GM18951 (cell line): ENCODE measurements around the gene CELA3A.
"Not testable (repeated sequence)": the region's sequence is repeated elsewhere in the genome, so short reads cannot be mapped to it uniquely, and the experiment has no call there.

Experiments
- POLR2A ChIP-seq: IDR thresholded peaks from 4 replicates; pipeline ENCODE4 v1.6.1; 2011; ENCODE audit warnings: mild to moderate bottlenecking; ENCODE audit not compliant: insufficient read length, insufficient read depth; ENCODE audit errors: extremely low read depth
- in situ Hi-C: fragments of 300-500 bp; cut with MboI; formaldehyde crosslinking; loops from one replicate; pipeline ENCODE4 v1.12.0; 2022; ENCODE audit warnings: low sequenced_read_pairs, mixed read lengths, inconsistent platforms; ENCODE audit not compliant: unreplicated experiment

Gene CELA3A

GRCh38 chr1:22006736-22007135 is 5.3 kb downstream of the CELA3A start:
- in situ Hi-C loops, result not testable (repeated sequence)

- in situ Hi-C loops, result not testable (repeated sequence)
These were observed 5.8 kb downstream of the CELA3A start for GRCh38 chr1:22007262-22007661.

GRCh38 chr1:22009566-22009965 is 8.1 kb downstream of the CELA3A start:
- in situ Hi-C loops, result not testable (repeated sequence)

DNA sequence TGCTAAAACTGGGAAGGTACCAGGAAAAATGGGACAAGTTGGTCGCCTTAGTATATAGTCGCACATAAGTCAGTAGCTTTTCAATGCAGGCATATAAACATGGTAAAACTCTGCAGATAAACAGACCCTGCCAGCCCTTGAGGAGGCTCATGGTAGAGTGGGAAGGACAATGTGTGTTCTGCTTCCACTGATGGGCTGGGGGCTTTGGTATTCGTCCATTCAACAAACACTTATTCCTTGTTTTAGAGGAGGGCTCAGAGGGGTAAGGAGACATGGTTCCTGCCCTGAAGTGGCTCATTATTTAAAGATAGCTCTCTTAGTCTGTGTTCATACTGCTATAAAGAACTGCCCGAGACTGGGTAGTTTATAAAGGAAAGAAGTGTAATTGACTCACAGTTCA is 11.3 kb downstream of the CELA3A start:
- in situ Hi-C loops, result not testable (repeated sequence)

DNA sequence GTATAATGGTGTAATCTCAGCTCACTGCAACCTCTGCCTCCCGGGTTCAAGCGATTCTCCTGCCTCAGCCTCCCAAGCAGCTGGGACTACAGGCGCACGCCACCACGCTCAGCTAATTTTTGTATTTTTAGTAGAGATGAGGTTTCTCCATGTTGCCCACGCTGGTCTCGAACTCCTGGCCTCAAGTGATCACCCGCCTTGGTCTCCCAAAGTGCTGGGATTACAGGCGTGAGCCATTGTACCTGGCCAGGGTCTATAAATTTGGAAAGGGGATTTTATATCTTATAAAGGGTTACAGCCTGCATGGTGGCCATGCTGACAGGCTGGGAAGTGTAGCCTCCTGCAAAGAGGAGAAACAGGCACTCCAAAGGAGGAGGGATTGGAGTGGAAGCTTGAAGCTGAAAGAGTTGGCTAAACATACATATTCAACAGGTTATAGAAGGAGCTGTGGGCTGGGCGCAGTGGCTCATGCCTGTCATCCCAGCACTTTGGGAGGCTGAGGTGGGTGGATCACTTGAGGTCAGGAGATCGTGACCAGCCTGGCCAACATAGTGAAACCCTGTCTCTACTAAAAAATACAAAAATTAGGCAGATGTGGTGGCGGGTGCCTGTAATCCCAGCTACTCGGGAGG is 13.2 kb downstream of the CELA3A start:
- in situ Hi-C loops, result not testable (repeated sequence)

- peak; percentile 33 for TF ChIP-seq POLR2A
- in situ Hi-C loops, result no loop called here
These were observed 17.4 kb downstream of the CELA3A start for GRCh38 chr1:22018583-22019559.

DNA sequence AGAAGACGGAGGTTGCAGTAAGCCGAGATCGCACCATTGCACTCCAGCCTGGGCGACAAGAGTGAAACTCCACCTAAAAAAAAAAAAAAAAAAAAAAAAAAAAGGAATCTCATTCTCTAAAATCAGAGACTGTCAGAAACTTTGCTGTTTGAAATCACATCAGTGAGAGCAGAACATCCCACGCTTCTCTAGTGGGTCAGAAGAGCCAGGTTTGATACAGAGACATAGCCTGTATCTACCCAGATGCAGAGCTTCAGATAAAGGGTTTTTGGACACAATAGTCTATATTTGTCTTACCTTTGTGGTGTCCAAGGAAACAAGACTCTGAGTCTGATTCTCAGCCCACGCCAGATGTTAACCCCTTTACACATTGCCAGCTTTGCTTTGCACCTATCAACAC is 19.6 kb downstream of the CELA3A start:
- in situ Hi-C loops, result no loop called here
- no peak for TF ChIP-seq POLR2A

DNA sequence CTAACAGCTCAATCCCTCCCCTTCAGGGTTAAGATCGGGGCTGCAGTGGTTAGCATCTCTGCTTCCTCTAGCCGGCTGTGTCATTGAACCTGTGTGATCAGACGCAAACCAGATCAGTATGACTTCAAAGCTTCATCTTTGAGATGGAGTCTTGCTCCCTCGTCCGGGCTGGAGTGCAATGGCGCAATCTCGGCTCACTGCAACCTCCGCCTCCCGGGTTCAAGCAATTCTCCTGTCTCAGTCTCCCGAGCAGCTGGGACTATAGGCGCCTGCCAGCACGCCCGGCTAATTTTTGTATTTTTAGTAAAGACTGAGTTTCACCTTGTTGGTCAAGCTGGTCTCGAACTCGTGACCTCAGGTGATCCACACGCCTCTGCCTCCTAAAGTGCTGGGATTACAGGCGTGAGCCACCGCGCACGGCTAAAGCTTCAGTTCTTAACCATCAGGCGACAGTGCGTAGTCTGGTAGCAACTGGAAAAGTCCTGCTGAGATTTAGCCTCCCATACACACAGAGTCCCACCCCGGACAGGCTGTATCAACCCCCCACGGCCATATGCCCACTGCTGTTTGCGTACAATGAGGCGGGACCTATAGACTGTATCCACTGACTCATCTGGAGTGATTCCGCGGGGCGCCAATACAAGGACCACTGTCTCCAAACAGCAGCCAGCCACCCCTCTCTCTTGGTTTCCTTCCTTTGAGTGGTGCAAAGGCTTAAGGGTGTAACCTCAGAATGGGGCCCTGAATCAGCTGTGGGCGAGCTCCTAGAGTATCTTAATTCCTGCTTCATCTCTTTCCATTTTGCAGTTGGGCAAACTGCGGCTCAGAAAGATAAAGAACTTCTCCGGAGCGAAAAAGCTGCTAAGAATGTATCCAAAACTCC is 23.3 kb downstream of the CELA3A start:
- no peak for TF ChIP-seq POLR2A
- in situ Hi-C loops, result no loop called here

- in situ Hi-C loops, result no loop called here
These were observed 24.1 kb downstream of the CELA3A start for GRCh38 chr1:22025368-22026155.

DNA sequence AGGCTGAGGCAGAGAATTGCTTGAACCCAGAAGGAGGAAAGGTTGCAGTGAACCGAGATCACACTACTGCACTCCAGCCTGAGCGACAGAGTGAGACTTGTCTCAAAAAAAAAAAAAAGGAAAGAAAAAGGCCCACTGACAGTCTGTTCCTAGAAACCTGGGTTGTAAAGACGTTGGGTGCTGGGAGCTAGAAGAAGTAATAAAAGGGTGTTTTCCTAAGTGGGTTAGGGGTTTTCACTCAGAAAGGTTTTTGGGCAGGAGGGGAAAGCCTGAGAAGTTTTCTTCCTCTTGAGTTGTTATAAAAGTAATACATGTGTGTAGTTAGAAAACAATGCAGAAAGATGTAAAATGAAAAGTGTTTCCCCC is 25.4 kb downstream of the CELA3A start:
- in situ Hi-C loops, result no loop called here
- TF ChIP-seq POLR2A, result no peak

More at GRCh38 chr1:22025368-22026155, 24.1 kb downstream of the CELA3A start:
- TF ChIP-seq POLR2A, result peak; percentile 76

GRCh38 chr1:22030057-22030456 is 28.6 kb downstream of the CELA3A start:
- TF ChIP-seq POLR2A, result no peak
- in situ Hi-C loops, result no loop called here

DNA sequence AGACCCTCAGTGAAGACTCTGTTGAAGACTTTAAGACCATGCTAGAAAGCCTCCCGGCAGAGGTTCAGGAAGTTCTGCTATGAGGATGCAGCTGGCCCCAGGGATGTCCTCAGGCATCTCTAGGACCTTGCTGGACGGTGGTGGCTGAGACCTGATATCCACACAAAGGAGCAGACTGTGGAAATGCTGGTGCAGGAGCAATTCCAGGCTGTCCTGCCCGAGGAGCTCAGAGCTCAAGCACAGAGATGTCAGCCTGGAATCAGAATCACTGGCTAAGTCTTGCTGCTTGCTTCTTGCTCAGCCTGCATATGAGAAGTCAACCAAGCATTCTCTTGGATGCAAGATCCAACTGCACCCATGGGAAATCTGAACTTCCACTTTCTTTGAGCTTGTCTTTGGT is 29.0 kb downstream of the CELA3A start:
- in situ Hi-C loops, result no loop called here
- TF ChIP-seq POLR2A, result no peak
